SK-N-SH treated with all-trans-retinoic acid at 6 μM for 48 hours (cell line): ENCODE measurements around the gene CPT1A.

ENCODE experiments used
- ATAC-seq: fragments of 200-7000 bp; cut with Tn5 transposase; 3 replicates; pipeline ENCODE4 v1.9.1; 2020; ENCODE audit warnings: mild to moderate bottlenecking, moderate library complexity
- ARNTL ChIP-seq: fragments of 450-650 bp; formaldehyde crosslinking; IDR thresholded peaks from 2 replicates; pipeline ENCODE4 v1.5.0; 2020; ENCODE audit warnings: low read depth, mild to moderate bottlenecking, moderate library complexity, borderline replicate concordance
- CREB5 ChIP-seq: fragments of 250-450 bp; sonication (Bioruptor Pico); IDR thresholded peaks from 2 replicates; pipeline ENCODE4 v1.5.1; 2020; ENCODE audit warnings: low read depth, mild to moderate bottlenecking, moderate library complexity
- CSDC2 ChIP-seq: fragments of 250-450 bp; sonication (Bioruptor Pico); IDR thresholded peaks from 2 replicates; pipeline ENCODE4 v1.5.0; 2020; ENCODE audit warnings: mild to moderate bottlenecking, moderate library complexity
- CSRNP3 ChIP-seq: fragments of 250-450 bp; sonication (Bioruptor Pico); IDR thresholded peaks from 2 replicates; pipeline ENCODE4 v1.5.1; 2021; ENCODE audit warnings: mild to moderate bottlenecking, moderate library complexity
- ESRRG ChIP-seq: fragments of 250-450 bp; sonication (Bioruptor Pico); IDR thresholded peaks from 2 replicates; pipeline ENCODE4 v1.6.1; 2021; ENCODE audit warnings: mild to moderate bottlenecking
- GLIS3 ChIP-seq: fragments of 250-450 bp; sonication (Bioruptor Pico); IDR thresholded peaks from 2 replicates; pipeline ENCODE4 v1.5.0; 2020; ENCODE audit warnings: mild to moderate bottlenecking, moderate library complexity
- ISL1 ChIP-seq: fragments of 250-450 bp; sonication (Bioruptor Pico); IDR thresholded peaks from 2 replicates; pipeline ENCODE4 v2.1.2; 2022; ENCODE audit warnings: mild to moderate bottlenecking, moderate library complexity
- OSR1 ChIP-seq: fragments of 250-450 bp; sonication (Bioruptor Pico); IDR thresholded peaks from 2 replicates; pipeline ENCODE4 v1.8.0; 2022; ENCODE audit warnings: moderate library complexity, mild to moderate bottlenecking, inconsistent platforms
- PATZ1 ChIP-seq: fragments of 250-450 bp; sonication (Bioruptor Pico); IDR thresholded peaks from 2 replicates; pipeline ENCODE4 v1.8.0; 2020; ENCODE audit warnings: mild to moderate bottlenecking, moderate library complexity, borderline replicate concordance
- PPARA ChIP-seq: fragments of 250-450 bp; sonication (Bioruptor Pico); IDR thresholded peaks from 2 replicates; pipeline ENCODE4 v1.5.0; 2020; ENCODE audit warnings: mild to moderate bottlenecking, borderline replicate concordance
- RARB ChIP-seq: fragments of 250-450 bp; sonication (Bioruptor Pico); IDR thresholded peaks from 2 replicates; pipeline ENCODE4 v1.8.0; 2021; ENCODE audit warnings: mild to moderate bottlenecking, moderate library complexity
- SNAI2 ChIP-seq: fragments of 250-450 bp; sonication (Bioruptor Pico); IDR thresholded peaks from 2 replicates; pipeline ENCODE4 v1.5.0; 2020; ENCODE audit warnings: mild to moderate bottlenecking, moderate library complexity
- TOX ChIP-seq: fragments of 250-450 bp; sonication (Bioruptor Pico); IDR thresholded peaks from 2 replicates; pipeline ENCODE4 v1.8.0; 2021; ENCODE audit warnings: mild to moderate bottlenecking, moderate library complexity, borderline replicate concordance
- TSHZ2 ChIP-seq: fragments of 250-450 bp; sonication (Bioruptor Pico); IDR thresholded peaks from 2 replicates; pipeline ENCODE4 v1.5.0; 2020; ENCODE audit warnings: mild to moderate bottlenecking, moderate library complexity
- ZFP3 ChIP-seq: fragments of 250-450 bp; sonication (Bioruptor Pico); IDR thresholded peaks from 2 replicates; pipeline ENCODE4 v1.5.0; 2020; ENCODE audit warnings: mild to moderate bottlenecking, moderate library complexity
- ZFP30 ChIP-seq: fragments of 450-650 bp; formaldehyde crosslinking; IDR thresholded peaks from 2 replicates; pipeline ENCODE4 v1.5.0; 2022; ENCODE audit warnings: mild to moderate bottlenecking, moderate library complexity
- ZNF565 ChIP-seq: fragments of 450-650 bp; formaldehyde crosslinking; conservative IDR thresholded peaks from 2 replicates; pipeline ENCODE4 v1.5.0; 2020; ENCODE audit warnings: low read depth, mild to moderate bottlenecking, moderate library complexity
- ZNF70 ChIP-seq: fragments of 450-650 bp; formaldehyde crosslinking; IDR thresholded peaks from 2 replicates; pipeline ENCODE4 v1.5.0; 2020; ENCODE audit warnings: mild to moderate bottlenecking, moderate library complexity
- ZNF8 ChIP-seq: fragments of 450-650 bp; formaldehyde crosslinking; IDR thresholded peaks from 2 replicates; pipeline ENCODE4 v1.5.0; 2020; ENCODE audit warnings: mild to moderate bottlenecking, moderate library complexity

Gene CPT1A

GRCh38 chr11:68847395-68847794, 5.7 kb upstream of the CPT1A start (continued):
- TF ChIP-seq CSRNP3 (CRISPR knock-in tag): no peak
- TF ChIP-seq TOX (CRISPR knock-in tag): no peak
- TF ChIP-seq ARNTL (CRISPR knock-in tag): no peak

- TF ChIP-seq CREB5 (CRISPR knock-in tag) (no peak), ARNTL (CRISPR knock-in tag) (no peak), ZNF70 (CRISPR knock-in tag) (no peak), ZFP3 (no peak), ZFP30 (CRISPR knock-in tag) (no peak), PATZ1 (CRISPR knock-in tag) (no peak), PPARA (CRISPR knock-in tag) (no peak), CSDC2 (no peak), ZNF8 (CRISPR knock-in tag) (no peak), ISL1 (no peak), RARB (CRISPR knock-in tag) (no peak), TOX (CRISPR knock-in tag) (no peak), SNAI2 (CRISPR knock-in tag) (no peak), CSRNP3 (CRISPR knock-in tag) (no peak), OSR1 (no peak), TSHZ2 (no peak), GLIS3 (CRISPR knock-in tag) (no peak)
- ATAC-seq: no peak
These were observed 3.8 kb upstream of the CPT1A start for GRCh38 chr11:68845351-68846002.

GRCh38 chr11:68844801-68845200, 3.1 kb upstream of the CPT1A start:
- no peak for ATAC-seq
- TF ChIP-seq PPARA (CRISPR knock-in tag) (no peak), CSDC2 (no peak), ZFP30 (CRISPR knock-in tag) (no peak), ZNF565 (CRISPR knock-in tag) (no peak), ESRRG (CRISPR knock-in tag) (no peak), TSHZ2 (no peak), CREB5 (CRISPR knock-in tag) (no peak), RARB (CRISPR knock-in tag) (no peak), CSRNP3 (CRISPR knock-in tag) (no peak), TOX (CRISPR knock-in tag) (no peak), PATZ1 (CRISPR knock-in tag) (no peak)
